ENCODE results near the gene HRG.
A peak's percentile ranks its signal among the peaks of the same experiment; 100 is the strongest.

Gene HRG

GRCh38 chr3:186639778-186640472, 25.9 kb upstream of the HRG start, which contains the start of gene FETUB:
FETUB (plus strand) TSS chr3:186640399; CDS start chr3:186640461, 62 bp downstream.
- DNase-seq: no peak

- DNase-seq: no peak
These were observed 25.4 kb upstream of the HRG start for GRCh38 chr3:186640473-186640818.

- DNase-seq: no peak
These were observed 24.9 kb upstream of the HRG start for GRCh38 chr3:186640929-186641328.

- DNase-seq: no peak
These were observed 23.8 kb upstream of the HRG start for GRCh38 chr3:186642014-186642413.

GRCh38 chr3:186643493-186643892, 22.3 kb upstream of the HRG start:
- DNase-seq: no peak

- no peak for DNase-seq
These were observed 21.1 kb upstream of the HRG start for GRCh38 chr3:186644683-186645082.

GRCh38 chr3:186646106-186646505, 19.7 kb upstream of the HRG start:
- DNase-seq: no peak

GRCh38 chr3:186646841-186647240, 19.0 kb upstream of the HRG start:
- DNase-seq: no peak

GRCh38 chr3:186648851-186649250, 17.0 kb upstream of the HRG start:
- DNase-seq: no peak

- DNase-seq: no peak
These were observed 14.1 kb upstream of the HRG start for GRCh38 chr3:186651678-186652215.

GRCh38 chr3:186653080-186653707, 12.6 kb upstream of the HRG start:
- no peak for DNase-seq

- peak; percentile 33 for DNase-seq
These were observed 11.8 kb upstream of the HRG start for GRCh38 chr3:186653984-186654383.

- DNase-seq: no peak
These were observed 2.3 kb upstream of the HRG start for GRCh38 chr3:186663361-186664118.

GRCh38 chr3:186664119-186664495, 1.7 kb upstream of the HRG start:
- no peak for DNase-seq

- DNase-seq: no peak
These were observed 1.3 kb upstream of the HRG start for GRCh38 chr3:186664506-186664905.

- no peak for DNase-seq
These were observed 2.6 kb downstream of the HRG start for GRCh38 chr3:186668426-186668825.

GRCh38 chr3:186669378-186670084, 3.7 kb downstream of the HRG start:
- DNase-seq: no peak

GRCh38 chr3:186670155-186670554, 4.3 kb downstream of the HRG start:
- no peak for DNase-seq

GRCh38 chr3:186671051-186671450, 5.2 kb downstream of the HRG start:
- no peak for DNase-seq

GRCh38 chr3:186678604-186679003, 12.8 kb downstream of the HRG start:
- DNase-seq: no peak

- DNase-seq: no peak
These were observed 13.3 kb downstream of the HRG start for GRCh38 chr3:186679151-186679550.

GRCh38 chr3:186680869-186681268, 15.1 kb downstream of the HRG start:
- no peak for DNase-seq

- no peak for DNase-seq
These were observed 17.0 kb downstream of the HRG start for GRCh38 chr3:186682812-186683211.

All from 8988T (cell line).